DOHH2 (cell line): ENCODE measurements around the gene CCHCR1.

ENCODE experiments used
- CTCF ChIP-seq: fragments of 200-600 bp; sonication (generic); IDR thresholded peaks from one replicate; pipeline ENCODE4 v1.5.1; 2014; ENCODE audit warnings: antibody characterized with exemption, mild to moderate bottlenecking, low read depth, low read length; ENCODE audit not compliant: poor library complexity, severe bottlenecking
- EZH2phosphoT487 ChIP-seq: fragments of 200-600 bp; sonication (generic); IDR thresholded peaks from 2 replicates; pipeline ENCODE4 v1.6.1; 2017; ENCODE audit warnings: borderline replicate concordance, mild to moderate bottlenecking, antibody characterized with exemption, low read length, moderate library complexity, mixed read lengths

GRCh38 chr6:31179896-31180295 is 22.3 kb upstream of the CCHCR1 start:
- TF ChIP-seq CTCF (no peak), EZH2phosphoT487 (no peak)
